Stimulated activated naive B cell treated with anti-CD40 and anti-IgM and Interleukin-4, amounts not matched to agents 10 μg/mL and 1 μg/mL and 100 μg/mL, for 72 hours (primary cell): Measurements from ENCODE around the gene LARGE2.

Experiments used
- ATAC-seq, 2 donors: fragments of 150-1000 bp; cut with Tn5 transposase; replicated peaks; 2 replicates each; pipeline ENCODE4 v1.10.0; 2021; ENCODE audit warnings: moderate library complexity in 1 of 2
- DNase-seq: peaks from one replicate; pipeline ENCODE4 v3.0.0; 2021
- H3K27ac Mint-ChIP-seq: one replicate; pipeline ENCODE4 v1.8.0; 2022; ENCODE audit warnings: mild to moderate bottlenecking, mixed read lengths
- H3K27me3 Mint-ChIP-seq, 2 donors: one replicate each; pipeline ENCODE4 v1.8.0; 2022; ENCODE audit warnings: mixed read lengths in 2 of 2
- H3K36me3 Mint-ChIP-seq, 2 donors: one replicate each; pipeline ENCODE4 v1.8.0; 2022; ENCODE audit warnings: mixed read lengths in 2 of 2, mild to moderate bottlenecking in 1 of 2
- H3K4me1 Mint-ChIP-seq, 2 donors: one replicate each; pipeline ENCODE4 v1.8.0; 2022; ENCODE audit warnings: mixed read lengths in 2 of 2, mild to moderate bottlenecking in 1 of 2
- H3K4me3 Mint-ChIP-seq, 2 donors: one replicate each; pipeline ENCODE4 v1.8.0; 2022; ENCODE audit warnings: mild to moderate bottlenecking in 2 of 2, mixed read lengths in 2 of 2, moderate library complexity in 1 of 2
- H3K9me3 Mint-ChIP-seq, 2 donors: one replicate each; pipeline ENCODE4 v1.8.0; 2022; ENCODE audit warnings: mixed read lengths in 2 of 2, mild to moderate bottlenecking in 1 of 2

The LARGE2 gene

DNA sequence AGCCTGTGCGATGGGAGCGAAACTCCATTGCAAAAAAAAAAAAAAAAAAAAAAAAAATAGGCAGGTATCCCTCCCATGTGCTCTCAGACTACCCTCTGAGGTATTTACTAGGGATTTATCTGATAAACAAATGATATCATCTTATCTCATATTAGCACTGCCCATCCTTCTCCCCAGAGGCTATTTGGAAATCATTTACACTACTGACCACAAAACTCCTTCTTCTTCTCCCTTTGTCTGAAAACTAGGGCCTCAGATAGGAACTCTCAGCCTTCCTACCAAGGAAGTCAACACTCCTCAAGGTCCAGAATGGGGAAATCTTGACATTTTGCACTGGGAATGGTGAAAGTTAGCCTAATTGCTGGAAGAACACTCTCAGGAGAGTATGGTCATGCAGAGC, 46.4 kb downstream of the LARGE2 start:
- H3K36me3 Mint-ChIP-seq: peaks cover 8 to 11% of the 10 kb centered on the region in 2 donors
- no peaks in the 10 kb centered on the region for H3K9me3 Mint-ChIP-seq
- no peak overlapping the region for H3K27ac Mint-ChIP-seq
- DNase-seq (no peak), ATAC-seq (no peak)
- H3K27me3 Mint-ChIP-seq: no peaks in the 10 kb centered on the region
- no peaks in the 10 kb centered on the region for H3K4me1 Mint-ChIP-seq
- H3K4me3 Mint-ChIP-seq: no peak overlapping the region

DNA sequence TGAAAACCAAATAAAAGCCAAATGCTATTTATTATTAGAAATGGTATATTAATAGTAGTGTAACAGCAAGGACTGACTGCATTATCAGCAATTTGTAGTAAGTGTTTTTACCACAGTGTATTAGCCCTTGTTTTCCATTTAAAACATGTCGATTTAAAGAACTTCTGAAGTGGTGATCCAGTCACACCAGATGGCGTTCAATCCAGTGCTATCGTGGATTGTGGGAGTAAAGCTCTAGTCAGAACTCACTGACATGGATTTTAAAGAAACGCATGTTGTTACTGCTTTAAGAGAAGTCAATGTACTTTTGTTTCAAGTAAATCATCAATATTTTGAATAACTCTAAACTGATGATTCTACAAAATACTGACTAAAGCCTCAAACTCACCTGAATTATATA, 51.1 kb downstream of the LARGE2 start:
- no peak for DNase-seq
- Mint-ChIP-seq H3K9me3 (no peaks in the 10 kb centered on the region), H3K4me1 (no peaks in the 10 kb centered on the region), H3K4me3 (no peak overlapping the region), H3K27me3 (no peaks in the 10 kb centered on the region), H3K27ac (no peak overlapping the region), H3K36me3 (peaks cover 11 to 29% of the 10 kb centered on the region in 2 donors)
- ATAC-seq: no peak

GRCh38 chr11:45974806-45975205, 52.4 kb downstream of the LARGE2 start:
- Mint-ChIP-seq H3K27me3 (no peaks in the 10 kb centered on the region), H3K27ac (no peak overlapping the region), H3K36me3 (peaks cover 13 to 31% of the 10 kb centered on the region in 2 donors), H3K4me3 (no peak overlapping the region), H3K4me1 (no peaks in the 10 kb centered on the region), H3K9me3 (no peaks in the 10 kb centered on the region)
- ATAC-seq: no peak
- no peak for DNase-seq
